ENCODE results near the gene NUP210.

The NUP210 gene

GRCh38 chr3:13403213-13403819, 16.8 kb downstream of the NUP210 start:
- ChIA-PET POLR2A (no interaction called here), CTCF (interaction anchor here (1.5 kb wide), 1 partner anchor 13 kb away, joined by 8 read pairs; no protein-coding TSS in a partner anchor)
- no peak for TF ChIP-seq NFRKB (IDR thresholded peaks at IDR 0.05)
- no peak for TF ChIP-seq FOXM1 (IDR thresholded peaks at IDR 0.05; ENCODE audit: borderline replicate concordance)
- no peak for TF ChIP-seq SUZ12 (IDR thresholded peaks at IDR 0.05)
- TF ChIP-seq BHLHE40 (IDR thresholded peaks at IDR 0.05; ENCODE audit: borderline replicate concordance) = no peak
- TF ChIP-seq CTBP1 (IDR thresholded peaks at IDR 0.05; ENCODE audit: borderline replicate concordance) = no peak
- TF ChIP-seq SP1 (IDR thresholded peaks at IDR 0.05) = no peak
- no peak for TF ChIP-seq PKNOX1 (IDR thresholded peaks at IDR 0.05)
- no peak for TF ChIP-seq TARDBP (IDR thresholded peaks at IDR 0.05)
- TF ChIP-seq HDGF (IDR thresholded peaks at IDR 0.05; ENCODE audit: borderline replicate concordance) = no peak
- TF ChIP-seq ELF4 (IDR thresholded peaks at IDR 0.05) = no peak
- no peak for TF ChIP-seq ARNT (IDR thresholded peaks at IDR 0.05)
- no peak for TF ChIP-seq ZNF384 (IDR thresholded peaks at IDR 0.05)
- no peak for TF ChIP-seq L3MBTL2 (conservative IDR thresholded peaks at IDR 0.05)
- no peak for TF ChIP-seq FOXA1 (IDR thresholded peaks at IDR 0.05)
- TF ChIP-seq FOXK2 (IDR thresholded peaks at IDR 0.05) = no peak
- no peak for TF ChIP-seq LEF1 (IDR thresholded peaks at IDR 0.05; ENCODE audit: borderline replicate concordance)
- DNase-seq (ENCODE audit: extremely low spot score) = no peak

GRCh38 chr3:13401149-13401548, 19.0 kb downstream of the NUP210 start:
- DNase-seq (ENCODE audit: extremely low spot score) = no peak
- ChIA-PET CTCF (no interaction called here), POLR2A (no interaction called here)
- TF ChIP-seq FOXM1 (IDR thresholded peaks at IDR 0.05; ENCODE audit: borderline replicate concordance) (no peak), FOXK2 (IDR thresholded peaks at IDR 0.05) (no peak)

GRCh38 chr3:13400114-13400673, 19.9 kb downstream of the NUP210 start:
- DNase-seq (ENCODE audit: extremely low spot score) = no peak
- no peak for TF ChIP-seq ELF4 (IDR thresholded peaks at IDR 0.05)
- TF ChIP-seq FOXK2 (IDR thresholded peaks at IDR 0.05) = no peak
- no peak for TF ChIP-seq L3MBTL2 (conservative IDR thresholded peaks at IDR 0.05)
- no peak for TF ChIP-seq CTBP1 (IDR thresholded peaks at IDR 0.05; ENCODE audit: borderline replicate concordance)
- no peak for TF ChIP-seq SUZ12 (IDR thresholded peaks at IDR 0.05)
- TF ChIP-seq PKNOX1 (IDR thresholded peaks at IDR 0.05) = no peak
- no peak for TF ChIP-seq SP1 (IDR thresholded peaks at IDR 0.05)
- no peak for TF ChIP-seq HDGF (IDR thresholded peaks at IDR 0.05; ENCODE audit: borderline replicate concordance)
- no peak for TF ChIP-seq FOXA1 (IDR thresholded peaks at IDR 0.05)
- TF ChIP-seq NFRKB (IDR thresholded peaks at IDR 0.05) = no peak
- no peak for TF ChIP-seq LEF1 (IDR thresholded peaks at IDR 0.05; ENCODE audit: borderline replicate concordance)
- TF ChIP-seq FOXM1 (IDR thresholded peaks at IDR 0.05; ENCODE audit: borderline replicate concordance) = no peak
- TF ChIP-seq ZNF384 (IDR thresholded peaks at IDR 0.05) = no peak
- TF ChIP-seq TARDBP (IDR thresholded peaks at IDR 0.05) = no peak
- no peak for TF ChIP-seq BHLHE40 (IDR thresholded peaks at IDR 0.05; ENCODE audit: borderline replicate concordance)
- no peak for TF ChIP-seq ARNT (IDR thresholded peaks at IDR 0.05)
- ChIA-PET POLR2A (no interaction called here), CTCF (interaction anchor here (0.5 kb wide), 1 partner anchor 124 kb away, joined by 3 read pairs; no protein-coding TSS in a partner anchor)

GRCh38 chr3:13399603-13400002, 20.5 kb downstream of the NUP210 start:
- ChIA-PET CTCF (interaction anchor here (0.5 kb wide), 1 partner anchor 123 kb away, joined by 3 read pairs; no protein-coding TSS in a partner anchor), POLR2A (no interaction called here)
- no peak for DNase-seq (ENCODE audit: extremely low spot score)
- TF ChIP-seq ZNF384 (IDR thresholded peaks at IDR 0.05) = no peak
- TF ChIP-seq LEF1 (IDR thresholded peaks at IDR 0.05; ENCODE audit: borderline replicate concordance) = no peak
- no peak for TF ChIP-seq SP1 (IDR thresholded peaks at IDR 0.05)
- no peak for TF ChIP-seq PKNOX1 (IDR thresholded peaks at IDR 0.05)
- no peak for TF ChIP-seq L3MBTL2 (conservative IDR thresholded peaks at IDR 0.05)
- TF ChIP-seq BHLHE40 (IDR thresholded peaks at IDR 0.05; ENCODE audit: borderline replicate concordance) = no peak
- TF ChIP-seq FOXM1 (IDR thresholded peaks at IDR 0.05; ENCODE audit: borderline replicate concordance) = no peak
- TF ChIP-seq ELF4 (IDR thresholded peaks at IDR 0.05) = no peak
- TF ChIP-seq HDGF (IDR thresholded peaks at IDR 0.05; ENCODE audit: borderline replicate concordance) = no peak
- TF ChIP-seq FOXA1 (IDR thresholded peaks at IDR 0.05) = no peak
- TF ChIP-seq FOXK2 (IDR thresholded peaks at IDR 0.05) = no peak

- no peak for TF ChIP-seq CTBP1 (IDR thresholded peaks at IDR 0.05; ENCODE audit: borderline replicate concordance)
- TF ChIP-seq NFRKB (IDR thresholded peaks at IDR 0.05) = no peak
- TF ChIP-seq FOXM1 (IDR thresholded peaks at IDR 0.05; ENCODE audit: borderline replicate concordance) = no peak
- no peak for TF ChIP-seq FOXA1 (IDR thresholded peaks at IDR 0.05)
- TF ChIP-seq ELF4 (IDR thresholded peaks at IDR 0.05) = no peak
- no peak for TF ChIP-seq ARNT (IDR thresholded peaks at IDR 0.05)
- TF ChIP-seq LEF1 (IDR thresholded peaks at IDR 0.05; ENCODE audit: borderline replicate concordance) = no peak
- ChIA-PET POLR2A (no interaction called here), CTCF (interaction anchor here (0.8 kb wide), 1 partner anchor 55 kb away, joined by 3 read pairs; no protein-coding TSS in a partner anchor)
- no peak for DNase-seq (ENCODE audit: extremely low spot score)
These were observed 22.8 kb downstream of the NUP210 start for GRCh38 chr3:13397316-13397715.

- POLR2A ChIA-PET = no interaction called here
- TF ChIP-seq ARNT (IDR thresholded peaks at IDR 0.05) (no peak), ZNF384 (IDR thresholded peaks at IDR 0.05) (no peak), NFRKB (IDR thresholded peaks at IDR 0.05) (no peak), BHLHE40 (IDR thresholded peaks at IDR 0.05; ENCODE audit: borderline replicate concordance) (no peak), HDGF (IDR thresholded peaks at IDR 0.05; ENCODE audit: borderline replicate concordance) (no peak), ELF4 (IDR thresholded peaks at IDR 0.05) (no peak), TARDBP (IDR thresholded peaks at IDR 0.05) (no peak), LEF1 (IDR thresholded peaks at IDR 0.05; ENCODE audit: borderline replicate concordance) (no peak), FOXK2 (IDR thresholded peaks at IDR 0.05) (no peak), L3MBTL2 (conservative IDR thresholded peaks at IDR 0.05) (no peak), CTBP1 (IDR thresholded peaks at IDR 0.05; ENCODE audit: borderline replicate concordance) (no peak), PKNOX1 (IDR thresholded peaks at IDR 0.05) (no peak), SP1 (IDR thresholded peaks at IDR 0.05) (no peak), SUZ12 (IDR thresholded peaks at IDR 0.05) (no peak), FOXA1 (IDR thresholded peaks at IDR 0.05) (no peak), FOXM1 (IDR thresholded peaks at IDR 0.05; ENCODE audit: borderline replicate concordance) (no peak)
- CTCF ChIA-PET = no interaction called here
- no peak for DNase-seq (ENCODE audit: extremely low spot score)
These were observed 25.8 kb downstream of the NUP210 start for GRCh38 chr3:13394363-13394762.

All from HEK293T (cell line).